ENCODE measurements around the gene VPS4A. TPM values are rescaled to one million over a fixed set of nuclear protein-coding genes. Genes with fewer than 3 reads are reported as not detected.

Gene VPS4A
- total and polyA plus RNA-seq, 4 donors, result 25.3 to 31.8 (median 26.9) TPM

GRCh38 chr16:69276148-69277115 is 34.7 kb upstream of the VPS4A start:
- Histone ChIP-seq H3K4me3 (no peak overlapping the region), H3K27ac (ENCODE audit: low read depth in 1 of 2, low read length in 1 of 2) (peak overlapping the region in 1 of 2 donors; percentile 6), H3K9me3 (ENCODE audit: control insufficient read depth in 4 of 4, insufficient read depth in 3 of 4, low read length in 3 of 4) (no peaks in the 10 kb centered on the region), H3K36me3 (ENCODE audit: control insufficient read depth in 4 of 4, insufficient read depth in 4 of 4, low read length in 4 of 4) (peaks cover 0 to 7% (median 3%) of the 10 kb centered on the region in 4 donors), H3K4me1 (ENCODE audit: control insufficient read depth in 5 of 5, insufficient read depth in 5 of 5, low read length in 5 of 5) (peaks cover 0 to 31% (median 2%) of the 10 kb centered on the region in 5 donors), H3K27me3 (ENCODE audit: control insufficient read depth in 3 of 3, insufficient read depth in 3 of 3, low read length in 2 of 3) (no peaks in the 10 kb centered on the region), H3K9ac (ENCODE audit: insufficient read depth in 1 of 2, low read length in 2 of 2) (peak overlapping the region in 1 of 2 donors; percentile 54)
- ATAC-seq (ENCODE audit: insufficient read depth, low FRiP score), result peak; percentile 72
- 63 to 82% methylated on average over 7 of the region's 7 CpGs for WGBS, 2 donors
- DNase-seq, result peak; percentile 81 to 94 (median 93)
- TF ChIP-seq, protein P1, sequence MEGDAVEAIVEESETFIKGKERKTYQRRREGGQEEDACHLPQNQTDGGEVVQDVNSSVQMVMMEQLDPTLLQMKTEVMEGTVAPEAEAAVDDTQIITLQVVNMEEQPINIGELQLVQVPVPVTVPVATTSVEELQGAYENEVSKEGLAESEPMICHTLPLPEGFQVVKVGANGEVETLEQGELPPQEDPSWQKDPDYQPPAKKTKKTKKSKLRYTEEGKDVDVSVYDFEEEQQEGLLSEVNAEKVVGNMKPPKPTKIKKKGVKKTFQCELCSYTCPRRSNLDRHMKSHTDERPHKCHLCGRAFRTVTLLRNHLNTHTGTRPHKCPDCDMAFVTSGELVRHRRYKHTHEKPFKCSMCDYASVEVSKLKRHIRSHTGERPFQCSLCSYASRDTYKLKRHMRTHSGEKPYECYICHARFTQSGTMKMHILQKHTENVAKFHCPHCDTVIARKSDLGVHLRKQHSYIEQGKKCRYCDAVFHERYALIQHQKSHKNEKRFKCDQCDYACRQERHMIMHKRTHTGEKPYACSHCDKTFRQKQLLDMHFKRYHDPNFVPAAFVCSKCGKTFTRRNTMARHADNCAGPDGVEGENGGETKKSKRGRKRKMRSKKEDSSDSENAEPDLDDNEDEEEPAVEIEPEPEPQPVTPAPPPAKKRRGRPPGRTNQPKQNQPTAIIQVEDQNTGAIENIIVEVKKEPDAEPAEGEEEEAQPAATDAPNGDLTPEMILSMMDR (IDR thresholded peaks at IDR 0.05; ENCODE audit: control extremely low read depth, extremely low read depth), result no peak

DNA sequence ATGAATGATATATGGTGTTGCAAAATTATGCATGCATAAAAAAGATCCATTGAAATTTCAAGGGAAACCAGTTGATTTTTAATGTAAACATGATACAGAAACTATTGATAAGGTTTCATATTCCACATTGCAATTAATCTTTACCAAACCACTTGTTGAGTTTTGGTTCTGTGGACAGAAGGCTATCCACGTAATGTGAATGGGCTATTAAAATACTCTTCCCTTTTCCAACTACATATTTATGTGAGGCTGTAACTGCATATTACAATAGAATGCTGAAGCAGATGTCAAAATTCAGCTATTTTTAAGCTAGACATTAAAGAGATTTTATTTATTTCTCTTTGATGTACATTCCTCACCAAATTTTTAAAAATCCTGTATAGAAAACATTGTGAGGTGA is 33.7 kb upstream of the VPS4A start:
- no peaks in the 10 kb centered on the region for H3K9me3 ChIP-seq (ENCODE audit: control insufficient read depth in 4 of 4, insufficient read depth in 3 of 4, low read length in 3 of 4)
- ATAC-seq (ENCODE audit: insufficient read depth, low FRiP score) (no peak), DNase-seq (peak in 1 of 3 donors; percentile 18)
- H3K36me3 ChIP-seq (ENCODE audit: control insufficient read depth in 4 of 4, insufficient read depth in 4 of 4, low read length in 4 of 4), result peaks cover 0 to 7% (median 3%) of the 10 kb centered on the region in 4 donors
- TF ChIP-seq, protein P1 (IDR thresholded peaks at IDR 0.05; ENCODE audit: control extremely low read depth, extremely low read depth), result no peak
- no peak overlapping the region for H3K4me3 ChIP-seq
- no peak overlapping the region for H3K9ac ChIP-seq (ENCODE audit: insufficient read depth in 1 of 2, low read length in 2 of 2)
- no peaks in the 10 kb centered on the region for H3K27me3 ChIP-seq (ENCODE audit: control insufficient read depth in 3 of 3, insufficient read depth in 3 of 3, low read length in 2 of 3)
- no peak overlapping the region for H3K27ac ChIP-seq (ENCODE audit: low read depth in 1 of 2, low read length in 1 of 2)
- 38 to 86% methylated on average over 1 of the region's 1 CpG for WGBS, 2 donors
- H3K4me1 ChIP-seq (ENCODE audit: control insufficient read depth in 5 of 5, insufficient read depth in 5 of 5, low read length in 5 of 5), result peaks cover 0 to 31% (median 2%) of the 10 kb centered on the region in 5 donors

DNA sequence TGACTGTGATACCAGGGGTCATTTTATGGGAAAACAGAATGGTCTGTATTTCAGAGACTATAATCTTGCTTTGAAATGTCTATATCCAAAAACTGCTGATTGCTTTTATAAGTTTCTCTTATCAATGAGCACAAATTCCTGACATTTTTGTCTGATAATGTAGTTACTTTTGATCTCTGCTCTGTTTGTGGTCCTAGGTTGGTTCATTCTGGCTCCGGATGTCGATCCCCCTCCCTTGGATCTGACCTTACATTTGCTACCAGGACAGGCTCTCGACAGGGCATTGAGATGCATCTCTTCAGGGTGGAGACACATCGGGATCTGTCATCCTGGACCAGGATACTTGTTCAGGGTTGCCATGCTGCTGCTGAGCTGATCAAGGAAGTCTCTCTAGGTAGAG is 27.3 kb upstream of the VPS4A start:
- WGBS, 2 donors, result 84 to 88% methylated on average over 4 of the region's 4 CpGs
- H3K36me3 ChIP-seq (ENCODE audit: control insufficient read depth in 4 of 4, insufficient read depth in 4 of 4, low read length in 4 of 4), result peaks cover 0 to 13% (median 5%) of the 10 kb centered on the region in 4 donors
- TF ChIP-seq, protein P1 (IDR thresholded peaks at IDR 0.05; ENCODE audit: control extremely low read depth, extremely low read depth), result no peak

More for the DNA sequence above, 27.3 kb upstream of the VPS4A start:
- no peak overlapping the region for H3K9ac ChIP-seq (ENCODE audit: insufficient read depth in 1 of 2, low read length in 2 of 2)
- no peak overlapping the region for H3K27ac ChIP-seq (ENCODE audit: low read depth in 1 of 2, low read length in 1 of 2)
- no peak overlapping the region for H3K4me3 ChIP-seq
- H3K4me1 ChIP-seq (ENCODE audit: control insufficient read depth in 5 of 5, insufficient read depth in 5 of 5, low read length in 5 of 5), result peaks cover 0 to 5% (median 0%) of the 10 kb centered on the region in 5 donors
- ATAC-seq (ENCODE audit: insufficient read depth, low FRiP score), result no peak
- H3K9me3 ChIP-seq (ENCODE audit: control insufficient read depth in 4 of 4, insufficient read depth in 3 of 4, low read length in 3 of 4), result no peaks in the 10 kb centered on the region
- DNase-seq, result no peak
- no peaks in the 10 kb centered on the region for H3K27me3 ChIP-seq (ENCODE audit: control insufficient read depth in 3 of 3, insufficient read depth in 3 of 3, low read length in 2 of 3)

Measured in lung (tissue), 12 donors.